Measurements from ENCODE around the gene DHX16.

Gene DHX16

GRCh38 chr6:30641048-30641447 is 31.8 kb downstream of the DHX16 start:
- Histone ChIP-seq H3K4me1 (ENCODE audit: insufficient read depth, low read length) (peaks cover under 1% of the 10 kb centered on the region), H3K9ac (ENCODE audit: low read length) (no peak overlapping the region), H3K27ac (ENCODE audit: low read depth, low read length) (no peak overlapping the region), H3K27me3 (ENCODE audit: control insufficient read depth in 1 of 2, insufficient read depth in 2 of 2, low read length in 2 of 2) (no peaks in the 10 kb centered on the region), H3K9me3 (ENCODE audit: low read length) (no peaks in the 10 kb centered on the region), H3K4me3 (ENCODE audit: low read depth in 1 of 2, low read length in 2 of 2) (no peak overlapping the region), H3K36me3 (ENCODE audit: insufficient read depth, low read length) (peaks cover 19% of the 10 kb centered on the region)

- Histone ChIP-seq H3K36me3 (ENCODE audit: insufficient read depth, low read length) (peaks cover 19% of the 10 kb centered on the region), H3K27ac (ENCODE audit: low read depth, low read length) (no peak overlapping the region), H3K4me3 (ENCODE audit: low read depth in 1 of 2, low read length in 2 of 2) (no peak overlapping the region), H3K9me3 (ENCODE audit: low read length) (no peaks in the 10 kb centered on the region), H3K4me1 (ENCODE audit: insufficient read depth, low read length) (no peaks in the 10 kb centered on the region), H3K27me3 (ENCODE audit: control insufficient read depth in 1 of 2, insufficient read depth in 2 of 2, low read length in 2 of 2) (no peaks in the 10 kb centered on the region), H3K9ac (ENCODE audit: low read length) (no peak overlapping the region)
Observed at GRCh38 chr6:30640481-30640880, 32.3 kb downstream of the DHX16 start.

GRCh38 chr6:30635834-30636233 is 37.0 kb downstream of the DHX16 start:
- Histone ChIP-seq H3K9ac (ENCODE audit: low read length) (no peak overlapping the region), H3K36me3 (ENCODE audit: insufficient read depth, low read length) (peaks cover 18% of the 10 kb centered on the region), H3K4me3 (ENCODE audit: low read depth in 1 of 2, low read length in 2 of 2) (no peak overlapping the region), H3K4me1 (ENCODE audit: insufficient read depth, low read length) (no peaks in the 10 kb centered on the region), H3K9me3 (ENCODE audit: low read length) (no peaks in the 10 kb centered on the region), H3K27me3 (ENCODE audit: control insufficient read depth in 1 of 2, insufficient read depth in 2 of 2, low read length in 2 of 2) (no peaks in the 10 kb centered on the region), H3K27ac (ENCODE audit: low read depth, low read length) (no peak overlapping the region)

- no peaks in the 10 kb centered on the region for H3K27me3 ChIP-seq (ENCODE audit: control insufficient read depth in 1 of 2, insufficient read depth in 2 of 2, low read length in 2 of 2)
- peak within 1 kb of the TSS; percentile 85 for H3K27ac ChIP-seq (ENCODE audit: low read depth, low read length)
- H3K9ac ChIP-seq (ENCODE audit: low read length): peak within 1 kb of the TSS; percentile 97
- peak within 1 kb of the TSS; percentile 52 to 92 for H3K4me3 ChIP-seq (ENCODE audit: low read depth in 1 of 2, low read length in 2 of 2)
- no peaks in the 10 kb centered on the region for H3K9me3 ChIP-seq (ENCODE audit: low read length)
- H3K4me1 ChIP-seq (ENCODE audit: insufficient read depth, low read length): peaks cover 11% of the 10 kb centered on the region
- H3K36me3 ChIP-seq (ENCODE audit: insufficient read depth, low read length): peaks cover 42% of the 10 kb centered on the region
Observed at GRCh38 chr6:30626484-30627366, 46.1 kb downstream of the DHX16 start, which contains the start of gene ATAT1. ATAT1 (plus strand) TSS chr6:30626874.

GRCh38 chr6:30625511-30625910 is 47.3 kb downstream of the DHX16 start:
- Histone ChIP-seq H3K4me3 (ENCODE audit: low read depth in 1 of 2, low read length in 2 of 2) (no peak overlapping the region), H3K36me3 (ENCODE audit: insufficient read depth, low read length) (peaks cover 53% of the 10 kb centered on the region), H3K4me1 (ENCODE audit: insufficient read depth, low read length) (peaks cover 11% of the 10 kb centered on the region), H3K9ac (ENCODE audit: low read length) (no peak overlapping the region), H3K27me3 (ENCODE audit: control insufficient read depth in 1 of 2, insufficient read depth in 2 of 2, low read length in 2 of 2) (no peaks in the 10 kb centered on the region), H3K9me3 (ENCODE audit: low read length) (no peaks in the 10 kb centered on the region), H3K27ac (ENCODE audit: low read depth, low read length) (no peak overlapping the region)

- peaks cover 46% of the 10 kb centered on the region for H3K36me3 ChIP-seq (ENCODE audit: insufficient read depth, low read length)
- no peaks in the 10 kb centered on the region for H3K27me3 ChIP-seq (ENCODE audit: control insufficient read depth in 1 of 2, insufficient read depth in 2 of 2, low read length in 2 of 2)
- no peak overlapping the region for H3K4me3 ChIP-seq (ENCODE audit: low read depth in 1 of 2, low read length in 2 of 2)
- H3K9ac ChIP-seq (ENCODE audit: low read length): no peak overlapping the region
- no peak overlapping the region for H3K27ac ChIP-seq (ENCODE audit: low read depth, low read length)
- H3K4me1 ChIP-seq (ENCODE audit: insufficient read depth, low read length): peaks cover 8% of the 10 kb centered on the region
- H3K9me3 ChIP-seq (ENCODE audit: low read length): no peaks in the 10 kb centered on the region
Observed at GRCh38 chr6:30619561-30619960, 53.2 kb downstream of the DHX16 start.

GRCh38 chr6:30618270-30618797 is 54.5 kb downstream of the DHX16 start:
- Histone ChIP-seq H3K4me1 (ENCODE audit: insufficient read depth, low read length) (peaks cover 20% of the 10 kb centered on the region), H3K36me3 (ENCODE audit: insufficient read depth, low read length) (peaks cover 43% of the 10 kb centered on the region)

GRCh38 chr6:30617565-30618269 is 55.1 kb downstream of the DHX16 start, which contains the start of gene MRPS18B:
MRPS18B (plus strand) TSS chr6:30617840; CDS start chr6:30617866, 26 bp downstream.
- H3K9ac ChIP-seq (ENCODE audit: low read length): peak within 1 kb of the TSS; percentile 100

More at GRCh38 chr6:30618270-30618797, 54.5 kb downstream of the DHX16 start:
- Histone ChIP-seq H3K27me3 (ENCODE audit: control insufficient read depth in 1 of 2, insufficient read depth in 2 of 2, low read length in 2 of 2) (no peaks in the 10 kb centered on the region), H3K4me3 (ENCODE audit: low read depth in 1 of 2, low read length in 2 of 2) (peak overlapping the region; percentile 38 to 67), H3K9ac (ENCODE audit: low read length) (peak overlapping the region; percentile 81), H3K9me3 (ENCODE audit: low read length) (no peaks in the 10 kb centered on the region), H3K27ac (ENCODE audit: low read depth, low read length) (peak overlapping the region; percentile 62)

GRCh38 chr6:30616811-30617564 is 55.8 kb downstream of the DHX16 start, which contains the start of gene PPP1R10:
PPP1R10 (minus strand) TSS chr6:30617243; CDS start chr6:30609944, 7,299 bp downstream.
- Histone ChIP-seq H3K36me3 (ENCODE audit: insufficient read depth, low read length) (peaks cover 36% of the 10 kb centered on the region), H3K9ac (ENCODE audit: low read length) (peak within 1 kb of the TSS; percentile 100), H3K9me3 (ENCODE audit: low read length) (no peaks in the 10 kb centered on the region), H3K27me3 (ENCODE audit: control insufficient read depth in 1 of 2, insufficient read depth in 2 of 2, low read length in 2 of 2) (no peaks in the 10 kb centered on the region), H3K27ac (ENCODE audit: low read depth, low read length) (peak within 1 kb of the TSS; percentile 90), H3K4me1 (ENCODE audit: insufficient read depth, low read length) (peaks cover 33% of the 10 kb centered on the region), H3K4me3 (ENCODE audit: low read depth in 1 of 2, low read length in 2 of 2) (peak within 1 kb of the TSS; percentile 76 to 96)

More at GRCh38 chr6:30617565-30618269, 55.1 kb downstream of the DHX16 start, which contains the start of gene MRPS18B:
- H3K9me3 ChIP-seq (ENCODE audit: low read length): no peaks in the 10 kb centered on the region
- H3K27ac ChIP-seq (ENCODE audit: low read depth, low read length): peak within 1 kb of the TSS; percentile 90
- peaks cover 26% of the 10 kb centered on the region for H3K4me1 ChIP-seq (ENCODE audit: insufficient read depth, low read length)
- peak within 1 kb of the TSS; percentile 76 to 96 for H3K4me3 ChIP-seq (ENCODE audit: low read depth in 1 of 2, low read length in 2 of 2)
- H3K27me3 ChIP-seq (ENCODE audit: control insufficient read depth in 1 of 2, insufficient read depth in 2 of 2, low read length in 2 of 2): no peaks in the 10 kb centered on the region
- peaks cover 40% of the 10 kb centered on the region for H3K36me3 ChIP-seq (ENCODE audit: insufficient read depth, low read length)

- Histone ChIP-seq H3K27me3 (ENCODE audit: control insufficient read depth in 1 of 2, insufficient read depth in 2 of 2, low read length in 2 of 2) (no peaks in the 10 kb centered on the region), H3K4me1 (ENCODE audit: insufficient read depth, low read length) (peaks cover 41% of the 10 kb centered on the region), H3K9me3 (ENCODE audit: low read length) (no peaks in the 10 kb centered on the region), H3K9ac (ENCODE audit: low read length) (peak overlapping the region; percentile 100), H3K36me3 (ENCODE audit: insufficient read depth, low read length) (peaks cover 31% of the 10 kb centered on the region), H3K27ac (ENCODE audit: low read depth, low read length) (peak overlapping the region; percentile 90), H3K4me3 (ENCODE audit: low read depth in 1 of 2, low read length in 2 of 2) (peak overlapping the region; percentile 76 to 96)
Observed at GRCh38 chr6:30615958-30616810, 56.6 kb downstream of the DHX16 start.
